SK-N-SH (cell line): Measurements from ENCODE around the gene ADAMTSL1.

Experiments
- CHD2 ChIP-seq: fragments of 150-350 bp; IDR thresholded peaks from 2 replicates; pipeline ENCODE4 v1.6.1; 2018; ENCODE audit warnings: low read length; ENCODE audit not compliant: partially characterized antibody
- CTCF ChIP-seq: fragments of 200-600 bp; sonication (generic); IDR thresholded peaks from 2 replicates; pipeline ENCODE4 v1.6.1; 2017; ENCODE audit warnings: antibody characterized with exemption, mild to moderate bottlenecking, moderate library complexity
- EP300 ChIP-seq, 2 experiments: IDR thresholded peaks; 2 replicates each; pipeline versions ENCODE4 v1.4.0 to v1.6.1; 2012; ENCODE audit warnings: borderline replicate concordance in 1 of 2, low read depth in 1 of 2, low read length in 1 of 2
- FOSL2 ChIP-seq: IDR thresholded peaks from 2 replicates; pipeline ENCODE4 v1.4.0; 2012; ENCODE audit warnings: low read depth, mild to moderate bottlenecking, moderate library complexity, borderline replicate concordance
- MEF2A ChIP-seq: IDR thresholded peaks from 2 replicates; pipeline ENCODE4 v1.4.0; 2012; ENCODE audit warnings: low read depth, borderline replicate concordance
- NFIC ChIP-seq: IDR thresholded peaks from 2 replicates; pipeline ENCODE4 v1.4.0; 2012; ENCODE audit warnings: borderline replicate concordance
- POLR2AphosphoS5 ChIP-seq: IDR thresholded peaks from 2 replicates; pipeline ENCODE4 v1.6.1; 2012; ENCODE audit warnings: low read depth, low read length
- TCF12 ChIP-seq: IDR thresholded peaks from 2 replicates; pipeline ENCODE4 v1.4.0; 2012
- YY1 ChIP-seq: IDR thresholded peaks from 2 replicates; pipeline ENCODE4 v1.4.0; 2012; ENCODE audit warnings: low read depth, mild to moderate bottlenecking
- ZBTB33 ChIP-seq: IDR thresholded peaks from 2 replicates; pipeline ENCODE4 v1.4.0; 2012; ENCODE audit warnings: low read depth, borderline replicate concordance
- TF ChIP-seq, protein P1 (sequence below): IDR thresholded peaks from 2 replicates; pipeline ENCODE4 v1.4.0; 2012; ENCODE audit warnings: low read depth

GRCh38 chr9:18473652-18474279, at the start of gene ADAMTSL1:
- TF ChIP-seq CTCF (no peak), TCF12 (peak; percentile 73), FOSL2 (no peak), NFIC (peak; percentile 73), EP300 (IDR thresholded peaks at IDR 0.05; ENCODE audit: borderline replicate concordance in 1 of 2, low read depth in 1 of 2, low read length in 1 of 2) (peak; percentile 47 to 62; a peak in 3 of 4 replicates), POLR2AphosphoS5 (peak; percentile 75; the same call in 1 of the 2 replicates), CHD2 (peak; percentile 37), YY1 (no peak), MEF2A (no peak), ZBTB33 (no peak)
- TF ChIP-seq, protein P1, sequence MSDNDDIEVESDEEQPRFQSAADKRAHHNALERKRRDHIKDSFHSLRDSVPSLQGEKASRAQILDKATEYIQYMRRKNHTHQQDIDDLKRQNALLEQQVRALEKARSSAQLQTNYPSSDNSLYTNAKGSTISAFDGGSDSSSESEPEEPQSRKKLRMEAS: peak; percentile 59
